GM18861 (cell line): ENCODE data around the gene PAX2.

ENCODE experiments used
- ATAC-seq: cut with Tn5 transposase; IDR thresholded peaks from one replicate; pipeline ENCODE4 v1.9.1; 2021; ENCODE audit not compliant: unreplicated experiment

The PAX2 gene

DNA sequence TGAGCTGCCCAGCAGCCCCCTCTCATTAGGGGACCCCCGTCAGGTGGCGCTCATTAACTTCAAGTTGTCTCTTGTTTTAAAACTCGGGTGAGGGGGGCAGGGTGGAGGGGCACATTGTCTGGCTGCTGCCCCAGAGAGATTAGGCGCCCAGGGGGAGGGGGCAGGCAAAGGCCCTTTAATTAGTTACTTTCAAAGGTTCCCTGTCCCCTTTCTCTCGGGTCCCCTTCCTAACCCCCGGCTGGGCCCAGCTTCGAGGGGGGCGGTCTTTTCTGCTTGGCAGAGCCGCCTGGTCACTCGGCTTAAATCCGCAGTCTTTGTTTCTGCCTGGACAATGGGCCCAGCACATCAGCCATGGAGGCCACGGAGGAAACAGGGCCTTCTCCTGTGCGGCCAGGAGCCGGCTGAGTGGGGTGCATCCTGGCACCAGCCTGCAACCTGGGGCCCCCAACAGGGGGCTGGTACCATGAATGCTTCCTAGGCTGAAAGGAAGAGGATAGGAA is 128.5 kb downstream of the PAX2 start:
- no peak for ATAC-seq

DNA sequence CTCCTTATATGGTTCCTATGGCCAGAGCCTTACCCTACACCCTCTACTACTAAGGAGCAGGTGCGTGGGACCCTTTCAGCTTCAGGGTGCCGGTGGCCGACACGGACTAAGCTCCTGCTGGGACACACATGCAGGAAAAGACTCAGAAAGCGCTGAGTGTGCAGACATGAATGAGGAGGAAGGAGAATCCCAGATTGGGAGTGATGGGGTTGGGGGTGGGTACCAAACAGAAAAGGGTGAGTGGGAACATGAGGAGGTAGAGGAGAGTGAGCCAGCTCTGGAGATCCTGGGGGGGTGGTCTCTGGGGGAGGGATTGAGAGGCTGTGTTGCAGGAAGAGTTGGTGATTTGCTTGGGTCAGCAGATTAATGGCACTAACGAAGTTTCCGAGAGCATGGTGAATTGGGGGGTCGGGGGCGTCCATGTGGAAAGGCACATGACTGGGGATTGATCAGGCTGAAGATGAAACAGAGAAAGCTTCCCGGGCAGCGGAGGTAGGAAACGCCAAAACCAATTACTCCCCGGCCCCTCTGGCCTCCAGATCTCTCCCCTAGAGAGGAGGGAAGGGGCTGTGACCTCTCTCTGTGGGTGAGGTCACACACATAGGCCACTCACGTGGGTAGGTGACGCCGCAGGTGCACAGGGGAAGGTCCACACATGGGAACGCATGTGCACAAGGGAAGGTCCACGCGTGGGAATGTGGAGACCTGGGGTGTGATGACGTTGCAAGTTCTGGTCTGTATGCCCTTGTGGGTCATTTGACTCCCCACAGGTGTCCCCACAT is 129.5 kb downstream of the PAX2 start:
- ATAC-seq, result no peak

DNA sequence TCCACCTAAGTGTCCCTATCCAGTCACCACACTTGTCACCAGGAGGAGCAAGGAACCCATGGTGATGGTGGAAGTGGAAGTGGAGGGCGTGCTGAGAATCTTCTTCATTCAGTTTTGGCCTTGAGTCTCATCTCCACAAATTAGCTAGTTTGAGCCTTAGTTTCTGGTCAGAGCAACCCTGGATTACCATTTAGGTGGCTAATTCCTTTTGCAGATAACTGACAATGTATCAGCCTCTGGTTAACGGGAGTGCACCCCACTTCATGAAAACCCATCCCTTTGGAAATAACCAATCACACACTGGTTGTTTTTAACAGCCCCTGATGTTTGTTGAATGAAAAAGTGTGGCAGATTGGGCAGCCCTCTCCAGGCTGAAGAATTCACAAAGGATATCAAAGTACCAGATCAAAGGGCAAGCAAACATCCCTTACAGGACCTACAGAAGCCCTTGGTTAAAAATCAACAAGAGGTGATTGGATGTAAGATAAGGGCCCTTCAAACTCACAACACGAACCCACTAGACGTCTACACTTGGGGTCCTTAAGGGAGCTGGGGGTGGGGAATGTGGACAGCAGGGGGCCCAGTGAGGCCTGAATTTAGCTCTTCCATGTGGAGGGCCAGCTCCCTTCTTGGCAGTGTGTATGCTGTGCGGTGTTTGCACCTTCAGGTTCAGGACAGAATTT is 130.2 kb downstream of the PAX2 start:
- no peak for ATAC-seq

DNA sequence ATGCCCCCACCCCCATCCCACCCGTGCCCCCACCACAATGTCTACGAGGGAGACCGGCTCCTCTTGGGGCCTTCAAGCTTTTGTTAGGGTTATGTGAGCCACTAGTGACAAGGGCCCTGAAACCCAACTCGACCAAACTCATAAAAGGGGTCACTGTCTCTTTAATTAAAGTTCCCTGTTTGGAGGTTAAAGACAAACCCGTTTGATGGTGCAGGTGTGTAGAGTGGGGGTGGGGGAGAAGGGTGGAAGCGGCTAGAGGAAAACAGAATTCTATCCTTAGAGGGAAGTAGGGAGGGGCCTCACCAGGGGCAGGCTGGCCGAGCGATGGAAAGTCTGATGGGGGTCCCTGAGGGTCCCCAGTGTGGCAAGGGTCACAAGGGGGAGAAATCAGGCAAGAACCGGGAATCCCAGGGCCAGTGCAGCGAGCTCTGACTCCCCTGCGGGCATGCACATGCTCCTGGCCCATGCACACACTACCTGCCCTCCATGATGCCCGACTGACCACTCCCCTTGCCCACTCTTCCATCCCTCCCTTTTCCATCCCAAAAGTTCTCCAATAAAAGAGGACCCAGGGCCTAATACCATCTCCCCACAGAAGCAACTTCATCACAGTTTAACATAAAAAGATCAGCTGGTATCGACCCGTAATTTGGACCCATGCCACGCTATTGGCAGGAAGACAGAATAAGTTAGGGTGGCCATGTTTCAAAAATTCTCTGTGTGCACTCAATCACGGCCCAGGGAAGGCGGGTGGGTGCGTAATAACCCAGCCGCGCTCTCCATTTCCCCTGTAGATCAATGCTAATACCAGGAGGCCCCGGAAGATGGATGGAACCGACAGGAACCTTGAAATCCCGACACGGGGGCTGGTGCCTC is 131.4 kb downstream of the PAX2 start:
- ATAC-seq, result no peak

DNA sequence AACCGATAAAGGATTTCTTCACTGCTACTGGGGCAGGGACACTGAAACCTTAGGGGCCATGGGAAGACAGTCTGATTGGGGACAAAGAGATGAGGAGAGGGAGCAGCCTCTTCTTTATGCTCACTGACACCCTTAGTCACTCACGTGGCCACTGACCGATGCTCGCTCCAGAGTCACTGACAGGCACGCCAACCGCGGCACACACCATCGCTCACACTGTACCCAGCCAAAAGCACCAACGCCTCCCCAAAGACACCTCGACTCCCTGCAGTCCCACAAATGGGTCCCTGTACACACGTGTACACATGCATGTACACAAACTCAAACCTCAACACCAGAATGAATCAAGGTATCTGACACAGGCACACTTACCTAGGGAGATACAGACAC is 132.1 kb downstream of the PAX2 start:
- ATAC-seq, result no peak

DNA sequence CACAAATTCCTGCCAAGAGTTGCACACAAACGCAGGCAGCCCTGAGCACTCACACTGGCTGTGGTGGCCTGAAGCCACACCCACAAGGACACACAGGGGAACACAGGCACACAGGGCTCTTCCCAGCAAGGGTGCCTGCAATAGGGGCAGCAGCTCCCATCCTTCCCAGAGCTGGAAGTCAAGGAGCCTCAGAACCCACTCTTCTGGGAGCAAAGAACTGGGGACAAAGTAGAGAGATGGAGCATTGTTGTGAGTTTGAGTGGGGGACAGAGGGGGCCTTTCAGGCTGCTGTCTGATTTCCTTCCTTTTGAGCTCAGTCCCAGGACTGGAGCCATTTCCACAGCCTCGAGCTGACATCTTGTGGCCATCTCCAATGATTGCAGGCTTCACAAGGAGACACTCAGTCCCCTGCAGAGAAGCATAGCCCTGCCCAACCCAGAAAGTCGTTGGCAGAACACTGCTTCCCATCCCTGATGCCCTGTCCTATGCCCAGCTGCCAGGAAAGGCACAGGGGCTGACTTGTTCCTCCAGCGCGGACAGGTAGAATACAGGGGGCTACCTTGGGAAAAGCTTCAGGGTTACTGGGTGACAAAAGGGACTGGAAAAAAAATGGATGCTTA is 133.0 kb downstream of the PAX2 start:
- no peak for ATAC-seq
